GM12892 (cell line): Measurements from ENCODE around the gene UBN1.

ENCODE experiments used
- POLR2A ChIP-seq: IDR thresholded peaks from 2 replicates; pipeline ENCODE4 v1.6.1; 2011; ENCODE audit warnings: low read depth, low read length, control low read depth
- POLR2AphosphoS5 ChIP-seq: IDR thresholded peaks from 2 replicates; pipeline ENCODE4 v1.6.1; 2011; ENCODE audit warnings: low read depth, low read length, control low read depth
- TAF1 ChIP-seq: IDR thresholded peaks from 2 replicates; pipeline ENCODE4 v1.6.1; 2011; ENCODE audit warnings: low read depth, mild to moderate bottlenecking, control low read depth, low read length, borderline replicate concordance

DNA sequence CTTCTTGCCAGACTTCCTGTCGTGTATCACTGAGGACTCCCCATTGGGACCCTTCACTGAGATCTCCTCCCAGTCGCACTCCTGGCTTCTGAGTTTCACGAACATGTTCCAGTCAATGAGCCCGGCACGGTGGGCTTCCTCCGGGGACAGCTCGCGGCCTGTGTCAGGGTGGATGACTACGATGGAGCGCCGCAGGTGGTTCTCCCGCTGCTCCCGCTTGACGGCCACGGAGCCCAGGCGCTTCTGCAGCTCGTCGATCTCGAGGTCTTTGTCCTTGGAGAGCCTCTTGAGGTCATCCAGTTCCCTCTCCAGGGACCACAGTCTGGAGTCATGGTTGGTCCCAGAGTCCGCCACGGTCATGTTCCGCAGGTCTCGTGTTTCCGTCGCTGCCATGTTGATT lies 36.2 kb downstream of the UBN1 start:
- TF ChIP-seq POLR2A (0 out of 2 replicates have a peak, but pooled peaks have one; percentile 16), TAF1 (no peak), POLR2AphosphoS5 (no peak)
